ENCODE results near the gene TMEM174. TPM values are rescaled to one million over a fixed set of nuclear protein-coding genes. Genes with fewer than 3 reads are reported as not detected.

Gene TMEM174
- total RNA-seq, 1 donor, result not detected

GRCh38 chr5:73157414-73158303, 15.3 kb upstream of the TMEM174 start:
- Histone ChIP-seq H3K27me3 (ENCODE audit: insufficient read depth, low read length) (peaks cover 4% of the 10 kb centered on the region), H3K9me3 (ENCODE audit: low read depth, low read length) (no peaks in the 10 kb centered on the region), H3K4me1 (ENCODE audit: insufficient read depth, low read length) (peaks cover 7% of the 10 kb centered on the region), H3K79me2 (ENCODE audit: insufficient read depth, low read length) (no peaks in the 10 kb centered on the region), H4K20me1 (ENCODE audit: insufficient read depth, low read length) (no peaks in the 10 kb centered on the region), H3K36me3 (ENCODE audit: insufficient read depth, low read length) (no peaks in the 10 kb centered on the region), H2AFZ (ENCODE audit: low read length) (no peak overlapping the region), H3K27ac (ENCODE audit: low read depth, low read length) (no peak overlapping the region), H3K4me2 (ENCODE audit: insufficient read depth, low read length) (no peak overlapping the region), H3K4me3 (ENCODE audit: insufficient read depth, low read length) (no peak overlapping the region)
- no peak for TF ChIP-seq CTCF (IDR thresholded peaks at IDR 0.05; ENCODE audit: extremely low read depth, low read depth, low read length)
- no peak for DNase-seq (ENCODE audit: insufficient read length, low spot score, missing footprints)

GRCh38 chr5:73158313-73158712, 14.7 kb upstream of the TMEM174 start:
- no peak for TF ChIP-seq CTCF (IDR thresholded peaks at IDR 0.05; ENCODE audit: extremely low read depth, low read depth, low read length)
- H3K36me3 ChIP-seq (ENCODE audit: insufficient read depth, low read length), result no peaks in the 10 kb centered on the region
- no peaks in the 10 kb centered on the region for H3K79me2 ChIP-seq (ENCODE audit: insufficient read depth, low read length)

GRCh38 chr5:73160239-73160671, 12.7 kb upstream of the TMEM174 start:
- H3K4me1 ChIP-seq (ENCODE audit: insufficient read depth, low read length), result peaks cover 7% of the 10 kb centered on the region
- H3K27ac ChIP-seq (ENCODE audit: low read depth, low read length), result no peak overlapping the region
- H3K79me2 ChIP-seq (ENCODE audit: insufficient read depth, low read length), result no peaks in the 10 kb centered on the region
- peak overlapping the region; percentile 61 for H3K4me2 ChIP-seq (ENCODE audit: insufficient read depth, low read length)
- H3K27me3 ChIP-seq (ENCODE audit: insufficient read depth, low read length), result peaks cover 24% of the 10 kb centered on the region
- peak overlapping the region; percentile 40 for H2AFZ ChIP-seq (ENCODE audit: low read length)
- DNase-seq (ENCODE audit: insufficient read length, low spot score, missing footprints), result peak; percentile 69
- TF ChIP-seq CTCF (IDR thresholded peaks at IDR 0.05; ENCODE audit: extremely low read depth, low read depth, low read length), result no peak
- no peaks in the 10 kb centered on the region for H4K20me1 ChIP-seq (ENCODE audit: insufficient read depth, low read length)
- H3K36me3 ChIP-seq (ENCODE audit: insufficient read depth, low read length), result no peaks in the 10 kb centered on the region
- peak overlapping the region; percentile 17 for H3K4me3 ChIP-seq (ENCODE audit: insufficient read depth, low read length)
- H3K9me3 ChIP-seq (ENCODE audit: low read depth, low read length), result no peaks in the 10 kb centered on the region

More at GRCh38 chr5:73158313-73158712, 14.7 kb upstream of the TMEM174 start:
- H3K27ac ChIP-seq (ENCODE audit: low read depth, low read length), result no peak overlapping the region
- H3K4me1 ChIP-seq (ENCODE audit: insufficient read depth, low read length), result peaks cover 7% of the 10 kb centered on the region
- no peak overlapping the region for H3K4me3 ChIP-seq (ENCODE audit: insufficient read depth, low read length)
- DNase-seq (ENCODE audit: insufficient read length, low spot score, missing footprints), result no peak
- no peaks in the 10 kb centered on the region for H4K20me1 ChIP-seq (ENCODE audit: insufficient read depth, low read length)
- H3K27me3 ChIP-seq (ENCODE audit: insufficient read depth, low read length), result peaks cover 7% of the 10 kb centered on the region
- no peak overlapping the region for H2AFZ ChIP-seq (ENCODE audit: low read length)
- H3K4me2 ChIP-seq (ENCODE audit: insufficient read depth, low read length), result no peak overlapping the region
- H3K9me3 ChIP-seq (ENCODE audit: low read depth, low read length), result no peaks in the 10 kb centered on the region

- no peak for DNase-seq (ENCODE audit: insufficient read length, low spot score, missing footprints)
- TF ChIP-seq CTCF (IDR thresholded peaks at IDR 0.05; ENCODE audit: extremely low read depth, low read depth, low read length), result peak; percentile 87
- Histone ChIP-seq H3K4me2 (ENCODE audit: insufficient read depth, low read length) (no peak overlapping the region), H3K27me3 (ENCODE audit: insufficient read depth, low read length) (peaks cover 45% of the 10 kb centered on the region), H4K20me1 (ENCODE audit: insufficient read depth, low read length) (no peaks in the 10 kb centered on the region), H3K4me3 (ENCODE audit: insufficient read depth, low read length) (no peak overlapping the region), H3K9me3 (ENCODE audit: low read depth, low read length) (no peaks in the 10 kb centered on the region), H2AFZ (ENCODE audit: low read length) (no peak overlapping the region), H3K79me2 (ENCODE audit: insufficient read depth, low read length) (no peaks in the 10 kb centered on the region), H3K4me1 (ENCODE audit: insufficient read depth, low read length) (no peaks in the 10 kb centered on the region), H3K36me3 (ENCODE audit: insufficient read depth, low read length) (no peaks in the 10 kb centered on the region), H3K27ac (ENCODE audit: low read depth, low read length) (no peak overlapping the region)
These were observed 2.5 kb upstream of the TMEM174 start for GRCh38 chr5:73170522-73170921.
